Ovary (tissue), 9 donors: Measurements from ENCODE around the gene CENPP. TPM values are rescaled to one million over a fixed set of nuclear protein-coding genes. Genes with fewer than 3 reads are reported as not detected.

Source experiments
- DNase-seq, 5 donors: peaks; one replicate each; pipeline ENCODE4 v3.0.0-alpha.2; 2019 to 2020
- H3K27ac ChIP-seq, 2 donors: fragments of 200-600 bp; one replicate each; pipeline versions ENCODE4 v1.5.1 to v1.8.0; 2019 to 2022
- H3K27me3 ChIP-seq: fragments of 200-600 bp; one replicate; pipeline ENCODE4 v1.8.0; 2022
- H3K36me3 ChIP-seq: fragments of 200-600 bp; sonication (generic); one replicate; pipeline ENCODE4 v1.5.1; 2019
- H3K4me1 ChIP-seq: one replicate; pipeline ENCODE4 v1.8.1; 2013; ENCODE audit warnings: mild to moderate bottlenecking, moderate library complexity; ENCODE audit not compliant: insufficient read depth
- H3K4me3 ChIP-seq: fragments of 200-600 bp; sonication (generic); one replicate; pipeline ENCODE4 v1.5.1; 2017
- H3K9me3 ChIP-seq, 2 donors: fragments of 200-600 bp in 1 of 2; sonication (generic) in 1 of 2; one replicate each; pipeline versions ENCODE4 v1.5.1 to v1.8.1; 2013 to 2019; ENCODE audit warnings: mild to moderate bottlenecking in 1 of 2, moderate library complexity in 1 of 2
- CTCF ChIP-seq, 3 donors: fragments of 450-650 bp in 2 of 3; fragments of 200-600 bp in 1 of 3; IDR thresholded peaks; one replicate each; pipeline versions ENCODE4 v1.5.1 to v1.8.0; 2016 to 2022; ENCODE audit warnings: antibody characterized with exemption in 3 of 3, mild to moderate bottlenecking in 1 of 3
- EP300 ChIP-seq: sonication (generic); formaldehyde crosslinking; IDR thresholded peaks from one replicate; pipeline ENCODE4 v1.6.1; 2017; ENCODE audit warnings: antibody characterized with exemption
- POLR2A ChIP-seq: fragments of 450-650 bp; IDR thresholded peaks from one replicate; pipeline ENCODE4 v1.6.1; 2017; ENCODE audit warnings: antibody characterized with exemption, mild to moderate bottlenecking, moderate library complexity
- WGBS, 3 donors: extraction: QIAGEN DNeasy Blood & Tissue Kit in 1 of 3; methylation state at CpG; one replicate each; pipeline versions ENCODE4 v1.1.5 to v1.1.7; 2013 to 2017; 5-methylcytosine and 5-hydroxymethylcytosine counted together
- intact Hi-C, 4 donors: fragments of 100-400 bp; cut with DNase I; formaldehyde crosslinking; loops; one replicate each; pipeline versions ENCODE4 v1.11.0 to v1.15.1; 2022 to 2023
- polyA plus RNA-seq, 2 donors: library from polyadenylated mRNA; stranded (reverse); fragments of 200-250 nt in 1 of 2; fragments of 350-450 nt in 1 of 2; fragmentation: Illumina TruSeq in 1 of 2; extraction: RNeasy Lipid Tissue Mini Kit (QIAGEN cat#74804) in 1 of 2; gene quantifications; one replicate each; pipeline ENCODE4 v1.2.3, GENCODE V29; 2013 to 2014
- total RNA-seq, 7 donors: library from RNA; depleted of rRNA in 2 of 7; stranded (reverse); fragments of >200 nt in 2 of 7; fragmentation: NEBNext Ultra II Directional in 3 of 7; extraction: Animal tissue kit (Norgen Biotek cat#: 25700) in 3 of 7; gene quantifications; one replicate each; pipeline versions ENCODE4 v1.1.0 to v1.2.4, GENCODE V29; 2016 to 2023
- donor health status: DM: no; HTN: no; CAD: no; lungs with moderate emphysema.
- donor health status: DM: no; HTN: no; CAD: no.
- donor health status: Bipolar disorder and iron deficiency.
- donor health status: DM: yes; HTN: yes; CAD: no.
- donor health status: DM: no; HTN: no; CAD: no.
- donor health status: DM: yes; HTN: yes; CAD: no.

Gene CENPP
- total and polyA plus RNA-seq, 9 donors: 1.4 to 9.5 (median 5.8) TPM

- Histone ChIP-seq H3K27me3 (no peaks in the 10 kb centered on the region), H3K36me3 (no peaks in the 10 kb centered on the region), H3K9me3 (peaks cover 0 to 3% of the 10 kb centered on the region in 2 donors), H3K4me1 (no peaks in the 10 kb centered on the region), H3K4me3 (no peak overlapping the region), H3K27ac (no peak overlapping the region)
- DNase-seq: peak in 3 of 5 donors; percentile 7 to 18 (median 14)
- intact Hi-C loops: loop anchor here in 1 of 4 donors (10.0 kb wide), 1 partner anchor 127 kb away; no protein-coding TSS in a partner anchor
- 75 to 81% (median 76%) methylated on average over 8 of the region's 8 CpGs for WGBS, 3 donors
- TF ChIP-seq EP300: no peak
- TF ChIP-seq POLR2A: no peak
- no peak for TF ChIP-seq CTCF (IDR thresholded peaks at IDR 0.05)
These were observed 316.3 kb downstream of the CENPP start for GRCh38 chr9:92642041-92642451.

- no peaks in the 10 kb centered on the region for H3K4me1 ChIP-seq
- no peaks in the 10 kb centered on the region for H3K36me3 ChIP-seq
- H3K27me3 ChIP-seq: no peaks in the 10 kb centered on the region
- TF ChIP-seq EP300 (no peak), POLR2A (no peak), CTCF (IDR thresholded peaks at IDR 0.05) (no peak)
- DNase-seq: peak in 3 of 5 donors; percentile 6 to 21 (median 10)
- intact Hi-C loops: loop anchor here in 1 of 4 donors (10.0 kb wide), 1 partner anchor 128 kb away; no protein-coding TSS in a partner anchor
- H3K27ac ChIP-seq: no peak overlapping the region
- 91 to 97% (median 94%) methylated on average over 7 of the region's 7 CpGs for WGBS, 3 donors
- no peak overlapping the region for H3K4me3 ChIP-seq
- H3K9me3 ChIP-seq: peaks cover 0 to 3% of the 10 kb centered on the region in 2 donors
These were observed 316.8 kb downstream of the CENPP start for GRCh38 chr9:92642564-92642963.

DNA sequence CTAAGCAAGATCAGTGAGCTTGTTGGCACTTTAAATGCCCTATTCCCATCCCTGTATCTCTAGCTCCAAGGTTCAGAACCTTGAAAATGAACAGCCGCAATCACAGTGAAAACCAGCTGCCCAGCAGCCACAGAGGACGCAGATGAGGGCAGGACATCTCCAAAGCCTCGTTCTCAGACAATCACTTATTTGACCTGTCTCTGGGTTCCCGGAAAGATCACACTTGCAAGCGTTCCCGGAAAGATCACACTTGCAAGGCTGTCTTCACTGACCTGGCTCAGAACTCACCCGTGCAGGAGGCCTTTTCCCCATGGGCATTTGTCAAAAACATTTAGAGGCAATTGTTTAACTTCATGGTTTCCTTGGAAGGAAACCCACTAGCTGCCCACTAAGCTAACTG, 318.5 kb downstream of the CENPP start:
- H3K36me3 ChIP-seq: no peaks in the 10 kb centered on the region
- TF ChIP-seq POLR2A (no peak), CTCF (IDR thresholded peaks at IDR 0.05) (no peak), EP300 (no peak)
- no peaks in the 10 kb centered on the region for H3K4me1 ChIP-seq
- peaks cover 0 to 3% of the 10 kb centered on the region in 2 donors for H3K9me3 ChIP-seq
- H3K27ac ChIP-seq: no peak overlapping the region
- peak in 2 of 5 donors; percentile 7 to 13 for DNase-seq
- WGBS, 3 donors: 85 to 90% (median 89%) methylated on average over 7 of the region's 7 CpGs
- H3K27me3 ChIP-seq: no peaks in the 10 kb centered on the region
- intact Hi-C loops: loop anchor here in 1 of 4 donors (10.0 kb wide), 1 partner anchor 129 kb away; no protein-coding TSS in a partner anchor
- no peak overlapping the region for H3K4me3 ChIP-seq

DNA sequence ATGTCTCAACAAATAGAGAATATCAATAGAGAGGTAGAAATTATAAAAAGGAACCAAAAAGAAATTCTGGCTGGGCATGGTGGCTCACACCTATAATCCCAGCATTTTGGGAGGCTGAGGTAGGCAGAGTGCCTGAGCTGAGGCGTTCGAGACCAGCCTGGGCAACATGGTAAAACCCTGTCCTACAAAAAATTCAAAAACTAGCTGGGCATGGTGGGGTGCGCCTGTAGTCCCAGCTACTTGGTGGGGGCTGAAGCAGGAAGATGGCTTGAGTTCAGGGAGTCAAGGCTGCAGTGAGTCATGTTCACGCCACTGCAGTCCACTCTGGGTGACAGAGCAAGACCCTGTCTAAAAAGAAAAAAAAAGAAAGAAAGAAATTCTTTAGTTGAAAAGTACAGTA, 319.3 kb downstream of the CENPP start:
- intact Hi-C loops: loop anchor here in 1 of 4 donors (10.0 kb wide), 1 partner anchor 130 kb away; no protein-coding TSS in a partner anchor

More for the DNA sequence above, 319.3 kb downstream of the CENPP start:
- no peak overlapping the region for H3K4me3 ChIP-seq
- TF ChIP-seq EP300 (no peak), CTCF (IDR thresholded peaks at IDR 0.05) (no peak), POLR2A (no peak)
- no peak for DNase-seq
- H3K4me1 ChIP-seq: no peaks in the 10 kb centered on the region
- H3K27me3 ChIP-seq: no peaks in the 10 kb centered on the region
- WGBS, 3 donors: 96 to 97% (median 97%) methylated on average over 4 of the region's 4 CpGs
- H3K27ac ChIP-seq: no peak overlapping the region
- H3K36me3 ChIP-seq: no peaks in the 10 kb centered on the region
- H3K9me3 ChIP-seq: peaks cover 0 to 3% of the 10 kb centered on the region in 2 donors
